ENCODE data around the gene ARHGEF11. TPM values are rescaled to one million over a fixed set of nuclear protein-coding genes. Genes with fewer than 3 reads are reported as not detected.

Gene ARHGEF11
- total and polyA plus RNA-seq, 4 donors, result 14.2 to 44.1 (median 31.9) TPM

GRCh38 chr1:156943756-156944155 is 101.8 kb downstream of the ARHGEF11 start:
- Histone ChIP-seq H3K27me3 (ENCODE audit: control insufficient read depth in 3 of 3, insufficient read depth in 3 of 3, low read length in 2 of 3) (no peaks in the 10 kb centered on the region), H3K36me3 (ENCODE audit: control insufficient read depth in 4 of 4, insufficient read depth in 4 of 4, low read length in 4 of 4) (peaks cover 27 to 77% (median 45%) of the 10 kb centered on the region in 4 donors), H3K9me3 (ENCODE audit: control insufficient read depth in 4 of 4, insufficient read depth in 3 of 4, low read length in 3 of 4) (no peaks in the 10 kb centered on the region), H3K4me1 (ENCODE audit: control insufficient read depth in 5 of 5, insufficient read depth in 5 of 5, low read length in 5 of 5) (no peaks in the 10 kb centered on the region), H3K27ac (ENCODE audit: low read depth in 1 of 2, low read length in 1 of 2) (no peak overlapping the region), H3K9ac (ENCODE audit: insufficient read depth in 1 of 2, low read length in 2 of 2) (no peak overlapping the region), H3K4me3 (no peak overlapping the region)
- WGBS, 2 donors, result 94 to 96% methylated on average over 3 of the region's 3 CpGs
- no peak for ATAC-seq (ENCODE audit: insufficient read depth, low FRiP score)
- DNase-seq, result no peak
- no peak for TF ChIP-seq CTCF (IDR thresholded peaks at IDR 0.05; ENCODE audit: control extremely low read depth, extremely low read depth)

GRCh38 chr1:156942576-156942975 is 103.0 kb downstream of the ARHGEF11 start:
- 91 to 93% methylated on average over 7 of the region's 7 CpGs for WGBS, 2 donors
- Histone ChIP-seq H3K9ac (ENCODE audit: insufficient read depth in 1 of 2, low read length in 2 of 2) (no peak overlapping the region), H3K4me1 (ENCODE audit: control insufficient read depth in 5 of 5, insufficient read depth in 5 of 5, low read length in 5 of 5) (no peaks in the 10 kb centered on the region), H3K36me3 (ENCODE audit: control insufficient read depth in 4 of 4, insufficient read depth in 4 of 4, low read length in 4 of 4) (peaks cover 24 to 78% (median 39%) of the 10 kb centered on the region in 4 donors), H3K9me3 (ENCODE audit: control insufficient read depth in 4 of 4, insufficient read depth in 3 of 4, low read length in 3 of 4) (no peaks in the 10 kb centered on the region), H3K27ac (ENCODE audit: low read depth in 1 of 2, low read length in 1 of 2) (no peak overlapping the region), H3K4me3 (no peak overlapping the region), H3K27me3 (ENCODE audit: control insufficient read depth in 3 of 3, insufficient read depth in 3 of 3, low read length in 2 of 3) (no peaks in the 10 kb centered on the region)
- no peak for TF ChIP-seq CTCF (IDR thresholded peaks at IDR 0.05; ENCODE audit: control extremely low read depth, extremely low read depth)
- DNase-seq (no peak), ATAC-seq (ENCODE audit: insufficient read depth, low FRiP score) (no peak)

GRCh38 chr1:156942176-156942575 is 103.4 kb downstream of the ARHGEF11 start:
- Histone ChIP-seq H3K36me3 (ENCODE audit: control insufficient read depth in 4 of 4, insufficient read depth in 4 of 4, low read length in 4 of 4) (peaks cover 20 to 79% (median 39%) of the 10 kb centered on the region in 4 donors), H3K9ac (ENCODE audit: insufficient read depth in 1 of 2, low read length in 2 of 2) (no peak overlapping the region), H3K27me3 (ENCODE audit: control insufficient read depth in 3 of 3, insufficient read depth in 3 of 3, low read length in 2 of 3) (no peaks in the 10 kb centered on the region), H3K27ac (ENCODE audit: low read depth in 1 of 2, low read length in 1 of 2) (no peak overlapping the region), H3K4me3 (no peak overlapping the region), H3K4me1 (ENCODE audit: control insufficient read depth in 5 of 5, insufficient read depth in 5 of 5, low read length in 5 of 5) (no peaks in the 10 kb centered on the region), H3K9me3 (ENCODE audit: control insufficient read depth in 4 of 4, insufficient read depth in 3 of 4, low read length in 3 of 4) (no peaks in the 10 kb centered on the region)
- no peak for ATAC-seq (ENCODE audit: insufficient read depth, low FRiP score)
- 83 to 88% methylated on average over 2 to 3 of the region's 3 CpGs for WGBS, 2 donors
- DNase-seq, result no peak
- no peak for TF ChIP-seq CTCF (IDR thresholded peaks at IDR 0.05; ENCODE audit: control extremely low read depth, extremely low read depth)

- no peak for ATAC-seq (ENCODE audit: insufficient read depth, low FRiP score)
- no peak for DNase-seq
- no peak overlapping the region for H3K4me3 ChIP-seq
- TF ChIP-seq CTCF (IDR thresholded peaks at IDR 0.05; ENCODE audit: control extremely low read depth, extremely low read depth), result no peak
- H3K36me3 ChIP-seq (ENCODE audit: control insufficient read depth in 4 of 4, insufficient read depth in 4 of 4, low read length in 4 of 4), result peaks cover 15 to 79% (median 37%) of the 10 kb centered on the region in 4 donors
- no peaks in the 10 kb centered on the region for H3K4me1 ChIP-seq (ENCODE audit: control insufficient read depth in 5 of 5, insufficient read depth in 5 of 5, low read length in 5 of 5)
- H3K27me3 ChIP-seq (ENCODE audit: control insufficient read depth in 3 of 3, insufficient read depth in 3 of 3, low read length in 2 of 3), result no peaks in the 10 kb centered on the region
- no peak overlapping the region for H3K27ac ChIP-seq (ENCODE audit: low read depth in 1 of 2, low read length in 1 of 2)
- H3K9ac ChIP-seq (ENCODE audit: insufficient read depth in 1 of 2, low read length in 2 of 2), result no peak overlapping the region
- no peaks in the 10 kb centered on the region for H3K9me3 ChIP-seq (ENCODE audit: control insufficient read depth in 4 of 4, insufficient read depth in 3 of 4, low read length in 3 of 4)
- WGBS, 2 donors, result 92 to 94% methylated on average over 10 of the region's 10 CpGs
Observed at GRCh38 chr1:156941675-156942074, 103.9 kb downstream of the ARHGEF11 start.

All from lung (tissue), 12 donors.